ENCODE data around the gene UTP3. TPM values are rescaled to one million over a fixed set of nuclear protein-coding genes. Genes with fewer than 3 reads are reported as not detected.
A peak's percentile ranks its signal among the peaks of the same experiment; 100 is the strongest.

Gene UTP3
- total and polyA plus RNA-seq, 4 experiments from 2014 or later: 4.7 to 45.3 (median 30.2) TPM

DNA sequence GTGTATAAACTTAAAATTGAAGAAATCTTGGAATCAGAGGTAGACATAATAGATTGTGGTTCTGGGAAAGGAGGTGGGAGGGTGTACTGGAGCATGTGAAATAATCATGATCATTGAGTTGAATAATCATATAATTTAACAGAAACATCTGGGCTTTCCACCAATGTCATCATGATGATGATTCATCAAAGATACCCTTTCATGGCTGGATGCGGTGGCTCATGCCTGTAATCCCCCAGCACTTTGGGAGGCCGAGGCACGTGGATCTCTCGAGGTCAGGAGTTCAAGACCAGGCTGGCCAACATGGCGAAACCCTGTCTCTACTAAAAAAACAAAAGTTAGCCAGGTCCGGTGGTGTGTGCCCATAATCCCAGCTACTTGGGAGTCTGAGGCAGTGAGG is 26.8 kb downstream of the UTP3 start:
- H3K4me3 ChIP-seq (ENCODE audit: low read length in 2 of 2): no peak overlapping the region
- no peaks in the 10 kb centered on the region for H3K36me3 ChIP-seq (ENCODE audit: insufficient read depth, low read length)
- H3K9me3 ChIP-seq (ENCODE audit: control insufficient read depth in 1 of 2, low read length in 2 of 2): no peaks in the 10 kb centered on the region
- DNase-seq: no peak
- Mint-ChIP-seq H3K9me3 (no peaks in the 10 kb centered on the region), H3K27me3 (no peaks in the 10 kb centered on the region), H3K4me3 (no peak overlapping the region), H3K27ac (no peak overlapping the region), H3K4me1 (peaks cover 17 to 40% (median 28%) of the 10 kb centered on the region in 4 donors), H3K36me3 (no peaks in the 10 kb centered on the region)
- peaks cover 22% of the 10 kb centered on the region for H3K4me1 ChIP-seq (ENCODE audit: insufficient read depth, low read length)
- POLR2A ChIA-PET (ENCODE audit: partially characterized antibody): interaction anchor here (0.6 to 1.3 kb wide), 3 partner anchors 21 to 214 kb away, joined by 3 to 4 read pairs (median 3); no protein-coding TSS in a partner anchor
- intact Hi-C loops (cut with micrococcal nuclease): no loop called here
- no peaks in the 10 kb centered on the region for H3K27me3 ChIP-seq (ENCODE audit: insufficient read depth, low read length)
- CTCF ChIA-PET (ENCODE audit: partially characterized antibody): interaction anchor here (1.4 to 2.0 kb wide), 2 partner anchors 10 to 21 kb away, joined by 5 read pairs; no protein-coding TSS in a partner anchor
- no peak overlapping the region for H3K27ac ChIP-seq (ENCODE audit: low read depth, low read length)

DNA sequence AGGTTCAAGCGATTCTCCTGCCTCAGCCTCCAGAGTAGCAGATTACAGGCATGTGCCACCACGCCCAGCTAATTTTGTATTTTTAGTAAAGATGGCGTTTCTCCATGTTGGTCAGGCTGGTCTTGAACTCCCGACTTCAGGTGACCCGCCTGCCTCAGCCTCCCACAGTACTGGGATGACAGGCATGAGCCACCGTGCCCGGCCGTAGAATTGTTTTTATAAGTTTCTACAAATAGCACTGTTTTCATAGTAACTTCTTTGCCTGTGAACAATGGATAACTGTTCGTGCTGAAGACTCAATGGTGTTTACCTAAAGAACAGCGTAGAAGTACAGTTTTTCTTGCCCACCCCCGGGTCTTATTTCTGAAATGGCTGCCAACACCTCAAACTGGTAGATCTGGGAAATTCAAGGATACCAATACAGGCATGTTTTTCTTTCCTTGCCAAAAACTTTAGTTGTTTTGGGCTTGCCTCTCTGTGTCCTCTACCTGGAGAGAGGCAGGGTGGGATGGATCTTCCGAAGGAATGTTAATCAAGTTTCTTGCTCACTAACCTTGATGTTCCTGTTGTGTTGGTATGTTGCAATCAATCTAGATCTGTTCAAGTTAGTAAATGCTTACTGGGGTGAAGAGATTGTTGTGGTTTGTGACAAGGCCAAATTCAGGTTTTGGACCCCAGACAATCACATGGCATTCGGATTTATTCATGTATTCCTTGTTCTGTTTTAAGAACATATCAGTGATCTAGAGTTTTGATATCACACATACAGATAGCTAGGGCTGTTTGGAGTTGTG is 30.7 kb downstream of the UTP3 start:
- no peak overlapping the region for H3K27ac ChIP-seq (ENCODE audit: low read depth, low read length)
- CTCF ChIA-PET (ENCODE audit: partially characterized antibody): interaction anchor here (1.4 kb wide), 1 partner anchor 16 kb away, joined by 4 read pairs; no protein-coding TSS in a partner anchor
- H3K4me1 ChIP-seq (ENCODE audit: insufficient read depth, low read length): peaks cover 17% of the 10 kb centered on the region
- Mint-ChIP-seq H3K4me1 (peaks cover 19 to 30% (median 24%) of the 10 kb centered on the region in 4 donors), H3K36me3 (no peaks in the 10 kb centered on the region), H3K27ac (peak overlapping the region in 1 of 7 donors; percentile 46), H3K4me3 (no peak overlapping the region), H3K27me3 (no peaks in the 10 kb centered on the region), H3K9me3 (no peaks in the 10 kb centered on the region)
- no peak for DNase-seq
- H3K9me3 ChIP-seq (ENCODE audit: control insufficient read depth in 1 of 2, low read length in 2 of 2): no peaks in the 10 kb centered on the region
- H3K36me3 ChIP-seq (ENCODE audit: insufficient read depth, low read length): no peaks in the 10 kb centered on the region
- POLR2A ChIA-PET (ENCODE audit: partially characterized antibody): interaction anchor here (2.3 kb wide), 1 partner anchor 14 kb away, joined by 10 read pairs; no protein-coding TSS in a partner anchor
- intact Hi-C loops (cut with micrococcal nuclease): no loop called here
- no peak overlapping the region for H3K4me3 ChIP-seq (ENCODE audit: low read length in 2 of 2)
- no peaks in the 10 kb centered on the region for H3K27me3 ChIP-seq (ENCODE audit: insufficient read depth, low read length)

DNA sequence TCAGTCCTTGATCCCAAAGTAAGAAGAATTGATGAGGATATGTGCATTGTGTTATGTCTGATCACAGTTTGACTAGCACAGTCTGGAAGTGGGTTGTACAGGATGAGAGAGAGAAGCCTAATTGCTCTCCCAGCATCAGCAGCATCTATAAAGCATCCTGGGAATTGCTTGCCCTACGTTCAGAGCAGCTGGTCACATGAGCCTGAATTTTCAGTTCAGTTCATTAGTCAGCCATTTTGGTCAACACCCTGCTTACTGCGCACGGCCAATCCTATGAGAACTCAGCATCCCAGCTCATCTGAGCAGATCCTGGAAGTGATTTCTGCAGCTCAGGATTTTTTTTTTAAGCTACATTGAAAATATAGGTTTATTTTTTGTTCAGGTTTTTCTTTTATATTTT is 33.4 kb downstream of the UTP3 start, which contains the start of gene RUFY3:
RUFY3 (plus strand) TSS at position 218 of the 400 bp plus-strand sequence. CDS start 610 bp downstream, outside the sequence.
- H3K27ac ChIP-seq (ENCODE audit: low read depth, low read length): no peak within 1 kb of the TSS
- intact Hi-C loops (cut with micrococcal nuclease): loop anchor here (2.0 kb wide), 1 partner anchor 17 kb away; no protein-coding TSS in a partner anchor
- H3K4me3 ChIP-seq (ENCODE audit: low read length in 2 of 2): no peak within 1 kb of the TSS
- ChIA-PET POLR2A (ENCODE audit: partially characterized antibody) (interaction anchor here (0.6 to 4.2 kb wide), 5 partner anchors 13 to 118 kb away, joined by 3 to 31 read pairs (median 7); partner anchors contain the start of gene GRSF1), CTCF (ENCODE audit: partially characterized antibody) (interaction anchor here (0.7 to 5.9 kb wide), 7 partner anchors 9 to 349 kb away, joined by 3 to 74 read pairs (median 6); no protein-coding TSS in a partner anchor)
- no peaks in the 10 kb centered on the region for H3K36me3 ChIP-seq (ENCODE audit: insufficient read depth, low read length)
- H3K4me1 Mint-ChIP-seq: peaks cover 14 to 20% (median 15%) of the 10 kb centered on the region in 4 donors
- no peaks in the 10 kb centered on the region for H3K27me3 ChIP-seq (ENCODE audit: insufficient read depth, low read length)
- H3K27me3 Mint-ChIP-seq: no peaks in the 10 kb centered on the region
- peaks cover 17% of the 10 kb centered on the region for H3K4me1 ChIP-seq (ENCODE audit: insufficient read depth, low read length)
- H3K9me3 Mint-ChIP-seq: no peaks in the 10 kb centered on the region
- H3K9me3 ChIP-seq (ENCODE audit: control insufficient read depth in 1 of 2, low read length in 2 of 2): no peaks in the 10 kb centered on the region
- H3K4me3 Mint-ChIP-seq: peak within 1 kb of the TSS; percentile 20 to 72 (median 54)
- DNase-seq: no peak
- peak within 1 kb of the TSS; percentile 67 to 86 (median 76) for H3K27ac Mint-ChIP-seq
- H3K36me3 Mint-ChIP-seq: no peaks in the 10 kb centered on the region

DNA sequence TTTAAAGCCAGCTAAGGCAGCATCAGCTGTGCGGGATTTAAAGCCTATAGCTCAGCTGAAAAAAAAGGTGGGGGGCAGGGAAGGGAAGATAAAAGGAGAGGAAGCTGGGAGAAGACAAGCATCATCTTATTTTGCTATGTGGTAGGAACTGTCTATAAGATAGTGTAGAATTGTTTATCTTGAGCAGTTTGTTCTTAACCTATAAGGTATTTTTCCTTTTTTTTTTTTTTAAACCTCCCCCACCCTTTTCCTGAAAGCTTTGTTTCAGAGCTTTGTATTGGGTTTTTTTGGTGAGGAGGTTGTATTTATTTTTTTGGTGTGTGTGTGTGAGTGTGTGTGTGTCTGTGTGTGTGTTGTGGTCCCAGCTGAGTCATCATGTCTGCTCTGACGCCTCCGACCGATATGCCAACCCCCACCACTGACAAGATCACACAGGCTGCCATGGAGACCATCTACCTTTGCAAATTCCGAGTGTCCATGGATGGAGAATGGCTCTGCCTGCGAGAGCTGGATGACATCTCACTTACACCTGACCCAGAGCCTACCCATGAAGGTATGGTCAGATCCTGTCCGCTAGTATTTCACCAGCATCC is 34.0 kb downstream of the UTP3 start:
- H3K36me3 ChIP-seq (ENCODE audit: insufficient read depth, low read length): no peaks in the 10 kb centered on the region
- no peaks in the 10 kb centered on the region for H3K9me3 ChIP-seq (ENCODE audit: control insufficient read depth in 1 of 2, low read length in 2 of 2)
- peak; percentile 18 to 73 (median 41) for DNase-seq
- no peak overlapping the region for H3K4me3 ChIP-seq (ENCODE audit: low read length in 2 of 2)
- ChIA-PET CTCF (ENCODE audit: partially characterized antibody) (interaction anchor here (0.8 to 5.9 kb wide), 6 partner anchors 9 to 33 kb away, joined by 3 to 74 read pairs (median 6); no protein-coding TSS in a partner anchor), POLR2A (ENCODE audit: partially characterized antibody) (interaction anchor here (0.6 to 4.2 kb wide), 5 partner anchors 13 to 117 kb away, joined by 3 to 31 read pairs (median 7); partner anchors contain the start of gene GRSF1)
- Mint-ChIP-seq H3K27me3 (no peaks in the 10 kb centered on the region), H3K9me3 (no peaks in the 10 kb centered on the region), H3K36me3 (no peaks in the 10 kb centered on the region), H3K4me1 (peaks cover 14 to 20% (median 15%) of the 10 kb centered on the region in 4 donors), H3K27ac (peak overlapping the region; percentile 67 to 86 (median 76)), H3K4me3 (peak overlapping the region; percentile 20 to 72 (median 54))
- no peaks in the 10 kb centered on the region for H3K27me3 ChIP-seq (ENCODE audit: insufficient read depth, low read length)
- peaks cover 17% of the 10 kb centered on the region for H3K4me1 ChIP-seq (ENCODE audit: insufficient read depth, low read length)
- H3K27ac ChIP-seq (ENCODE audit: low read depth, low read length): no peak overlapping the region
- intact Hi-C loops (cut with micrococcal nuclease): loop anchor here (2.0 kb wide), 1 partner anchor 17 kb away; no protein-coding TSS in a partner anchor

DNA sequence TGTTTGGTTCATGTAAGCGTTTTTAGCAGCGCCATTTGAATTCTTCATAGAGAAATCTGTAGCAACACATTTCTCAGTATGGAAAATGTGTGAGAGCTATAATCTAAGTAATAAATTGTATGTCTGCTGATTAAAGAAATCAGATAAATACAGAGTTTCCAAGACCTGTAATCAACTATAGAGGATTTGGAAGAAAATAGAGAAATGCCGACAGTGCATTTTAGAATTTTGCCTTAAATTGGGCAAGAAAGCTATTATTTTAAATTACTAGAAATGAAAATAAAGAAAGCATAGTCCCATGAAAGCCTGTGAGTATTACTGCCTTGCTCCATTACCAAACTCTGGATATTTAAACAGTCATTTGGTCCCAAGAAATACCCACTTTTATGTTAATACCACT is 36.1 kb downstream of the UTP3 start:
- Mint-ChIP-seq H3K27ac (no peak overlapping the region), H3K4me1 (peaks cover 11 to 20% (median 15%) of the 10 kb centered on the region in 4 donors), H3K36me3 (no peaks in the 10 kb centered on the region), H3K9me3 (no peaks in the 10 kb centered on the region), H3K4me3 (no peak overlapping the region), H3K27me3 (no peaks in the 10 kb centered on the region)
- peaks cover 17% of the 10 kb centered on the region for H3K4me1 ChIP-seq (ENCODE audit: insufficient read depth, low read length)
- H3K36me3 ChIP-seq (ENCODE audit: insufficient read depth, low read length): no peaks in the 10 kb centered on the region
- POLR2A ChIA-PET (ENCODE audit: partially characterized antibody): interaction anchor here (3.7 to 4.2 kb wide), 2 partner anchors 10 to 20 kb away, joined by 23 to 31 read pairs; no protein-coding TSS in a partner anchor
- H3K4me3 ChIP-seq (ENCODE audit: low read length in 2 of 2): no peak overlapping the region
- H3K9me3 ChIP-seq (ENCODE audit: control insufficient read depth in 1 of 2, low read length in 2 of 2): no peaks in the 10 kb centered on the region
- no peak overlapping the region for H3K27ac ChIP-seq (ENCODE audit: low read depth, low read length)
- no peaks in the 10 kb centered on the region for H3K27me3 ChIP-seq (ENCODE audit: insufficient read depth, low read length)
- no peak for DNase-seq
- CTCF ChIA-PET (ENCODE audit: partially characterized antibody): interaction anchor here (1.1 to 5.9 kb wide), 2 partner anchors 12 to 21 kb away, joined by 4 to 74 read pairs; no protein-coding TSS in a partner anchor
- intact Hi-C loops (cut with micrococcal nuclease): no loop called here

DNA sequence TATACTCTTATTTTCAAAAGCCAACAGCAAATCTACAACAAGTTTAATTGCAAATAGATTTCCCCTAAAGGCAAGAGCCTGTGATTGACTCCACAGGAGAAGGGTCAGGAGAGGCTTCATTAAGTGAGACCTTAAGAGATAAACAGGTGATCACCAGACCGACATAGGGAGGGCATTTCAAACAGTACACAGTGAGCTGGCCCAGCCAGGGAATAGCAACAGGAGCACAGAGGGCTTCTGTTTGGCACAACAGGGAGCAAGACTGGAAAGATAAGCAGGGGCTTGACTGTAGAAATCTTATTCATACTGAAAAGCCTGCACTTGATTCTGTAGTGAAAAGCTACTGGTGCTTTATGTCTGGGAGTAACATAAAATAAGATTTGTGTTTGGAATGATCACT is 37.3 kb downstream of the UTP3 start:
- no peaks in the 10 kb centered on the region for H3K36me3 ChIP-seq (ENCODE audit: insufficient read depth, low read length)
- POLR2A ChIA-PET (ENCODE audit: partially characterized antibody): no interaction called here
- Mint-ChIP-seq H3K27ac (peak overlapping the region in 1 of 7 donors; percentile 43), H3K4me3 (no peak overlapping the region), H3K27me3 (no peaks in the 10 kb centered on the region), H3K36me3 (no peaks in the 10 kb centered on the region), H3K4me1 (peaks cover 11 to 20% (median 15%) of the 10 kb centered on the region in 4 donors), H3K9me3 (no peaks in the 10 kb centered on the region)
- no peak for DNase-seq
- CTCF ChIA-PET (ENCODE audit: partially characterized antibody): interaction anchor here (5.9 kb wide), 1 partner anchor 10 kb away, joined by 74 read pairs; no protein-coding TSS in a partner anchor
- H3K27ac ChIP-seq (ENCODE audit: low read depth, low read length): no peak overlapping the region
- H3K4me3 ChIP-seq (ENCODE audit: low read length in 2 of 2): no peak overlapping the region
- intact Hi-C loops (cut with micrococcal nuclease): no loop called here
- peaks cover 17% of the 10 kb centered on the region for H3K4me1 ChIP-seq (ENCODE audit: insufficient read depth, low read length)
- no peaks in the 10 kb centered on the region for H3K27me3 ChIP-seq (ENCODE audit: insufficient read depth, low read length)
- H3K9me3 ChIP-seq (ENCODE audit: control insufficient read depth in 1 of 2, low read length in 2 of 2): no peaks in the 10 kb centered on the region

Measured in CD4-positive, alpha-beta memory T cell (primary cell).